HG03442 (cell line): ENCODE results near the gene MRPS7.
A peak's percentile ranks its signal among the peaks of the same experiment; 100 is the strongest.

Experiments used
- ATAC-seq: cut with Tn5 transposase; IDR thresholded peaks from one replicate; pipeline ENCODE4 v1.9.1; 2021; ENCODE audit warnings: mild to moderate bottlenecking, moderate library complexity; ENCODE audit not compliant: unreplicated experiment

MRPS7 gene

GRCh38 chr17:75307957-75308731, 46.5 kb downstream of the MRPS7 start:
- ATAC-seq: no peak

GRCh38 chr17:75308732-75309629, 47.3 kb downstream of the MRPS7 start:
- ATAC-seq: no peak

- ATAC-seq: peak; percentile 53
These were observed 52.4 kb downstream of the MRPS7 start for GRCh38 chr17:75313941-75314551.

- ATAC-seq: no peak
These were observed 54.0 kb downstream of the MRPS7 start for GRCh38 chr17:75315541-75316243.
